ENCODE measurements around the gene LYL1. TPM values are rescaled to one million over a fixed set of nuclear protein-coding genes. Genes with fewer than 3 reads are reported as not detected.

LYL1 gene
- total and polyA plus RNA-seq, 2 experiments from 2014 or later, result 0.18 TPM; not detected in 1

DNA sequence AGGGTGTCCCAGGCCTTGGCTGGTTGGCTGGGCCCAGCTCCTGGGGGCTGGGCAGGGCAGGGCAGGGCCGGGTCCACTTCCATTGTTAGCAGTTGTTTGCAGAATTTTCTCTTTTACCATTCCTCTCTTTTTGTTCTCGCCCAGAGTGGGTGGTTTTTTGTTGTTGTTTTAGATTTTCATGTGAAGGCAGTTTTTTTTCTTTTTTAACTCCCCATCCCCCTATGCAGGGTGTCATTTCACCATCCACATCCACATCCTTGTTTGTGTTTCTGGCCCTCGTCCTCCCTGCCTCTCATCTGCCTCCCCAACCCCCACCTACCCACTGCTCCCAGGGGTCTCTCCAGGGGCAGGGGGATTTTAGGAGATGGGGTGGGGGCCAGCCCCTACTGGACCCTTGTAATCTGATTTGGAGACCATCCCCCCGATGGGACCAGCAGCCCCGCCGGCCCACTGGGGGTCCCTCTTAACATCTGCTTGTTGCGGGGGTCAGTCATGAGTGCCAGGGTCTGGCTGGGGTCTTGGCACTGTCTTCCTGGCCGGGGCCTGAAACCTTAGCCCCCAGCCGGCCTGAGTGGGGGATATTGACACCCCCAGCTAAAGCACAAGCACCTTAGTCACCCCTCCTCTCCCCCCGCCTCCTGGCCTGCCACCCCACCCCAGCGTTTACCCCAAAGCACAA, 37.1 kb upstream of the LYL1 start:
- H3F3A ChIP-seq (ENCODE audit: insufficient read depth), result peaks cover 23% of the 10 kb centered on the region
- DNase-seq, result no peak
- in situ Hi-C loops (cut with MboI), result no loop called here
- TF ChIP-seq EZH2phosphoT487 (IDR thresholded peaks at IDR 0.05; ENCODE audit: insufficient read depth, low read depth), result no peak
- TF ChIP-seq EZH2 (IDR thresholded peaks at IDR 0.05; ENCODE audit: insufficient read depth, poor library complexity, severe bottlenecking), result no peak
- no peaks in the 10 kb centered on the region for H4K20me1 ChIP-seq (ENCODE audit: insufficient read depth)
- 0 out of 2 replicates have a peak overlapping the region, but pooled peaks have one; percentile 10 for H3K9ac ChIP-seq
- no peak overlapping the region for H3K27ac ChIP-seq
- H3K27me3 ChIP-seq (replicated peaks; ENCODE audit: insufficient read depth), result no peaks in the 10 kb centered on the region
- H2AFZ ChIP-seq, result no peak overlapping the region
- no peaks in the 10 kb centered on the region for H3K9me2 ChIP-seq (ENCODE audit: insufficient read depth)
- WGBS, 2 experiments (ENCODE audit: low coverage in 1 of 2, low lambda C conversion rate in 2 of 2, missing lambda C conversion rate in 2 of 2), result 77 to 83% methylated on average over 8 to 11 of the region's 11 CpGs
- H3K4me1 ChIP-seq (ENCODE audit: insufficient read depth), result peaks cover 12% of the 10 kb centered on the region
- no peak overlapping the region for H3K4me2 ChIP-seq (ENCODE audit: unreplicated experiment)
- no peaks in the 10 kb centered on the region for H3K9me3 ChIP-seq (ENCODE audit: low read depth)
- H3K4me3 ChIP-seq, result no peak overlapping the region
- peaks cover 49% of the 10 kb centered on the region for H3K79me2 ChIP-seq (ENCODE audit: insufficient read depth)
- peaks cover 23% of the 10 kb centered on the region; the same call in 1 of the 2 replicates for H3K36me3 ChIP-seq (ENCODE audit: low read depth)

DNA sequence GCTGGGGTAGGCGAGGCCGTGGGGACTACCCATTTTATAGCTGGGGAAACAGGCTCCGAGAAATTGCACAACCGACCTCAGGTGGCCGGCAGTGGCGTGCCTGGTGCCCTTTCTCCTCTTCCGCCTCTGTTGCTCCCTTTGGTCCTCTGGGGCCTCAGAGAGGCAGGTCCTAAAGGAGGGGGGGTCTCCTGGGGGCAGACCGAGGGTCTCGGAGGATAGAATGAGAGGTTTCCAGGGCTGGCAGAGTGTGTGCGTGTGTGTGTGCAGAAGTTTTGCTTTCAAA, 36.2 kb upstream of the LYL1 start:
- H3K9me3 ChIP-seq (ENCODE audit: low read depth), result no peaks in the 10 kb centered on the region
- H3K9ac ChIP-seq, result no peak overlapping the region
- no peaks in the 10 kb centered on the region for H3K9me2 ChIP-seq (ENCODE audit: insufficient read depth)
- H3K36me3 ChIP-seq (ENCODE audit: low read depth), result peaks cover 18% of the 10 kb centered on the region
- H4K20me1 ChIP-seq (ENCODE audit: insufficient read depth), result no peaks in the 10 kb centered on the region
- H3K4me2 ChIP-seq (ENCODE audit: unreplicated experiment), result no peak overlapping the region
- H3K27ac ChIP-seq, result no peak overlapping the region
- H3K4me3 ChIP-seq, result no peak overlapping the region
- peaks cover 49% of the 10 kb centered on the region for H3K79me2 ChIP-seq (ENCODE audit: insufficient read depth)
- H2AFZ ChIP-seq, result no peak overlapping the region
- WGBS, 2 experiments (ENCODE audit: low coverage in 1 of 2, low lambda C conversion rate in 2 of 2, missing lambda C conversion rate in 2 of 2), result 85 to 87% methylated on average over 9 to 10 of the region's 10 CpGs
- in situ Hi-C loops (cut with MboI), result no loop called here
- TF ChIP-seq EZH2 (IDR thresholded peaks at IDR 0.05; ENCODE audit: insufficient read depth, poor library complexity, severe bottlenecking), result no peak
- TF ChIP-seq EZH2phosphoT487 (IDR thresholded peaks at IDR 0.05; ENCODE audit: insufficient read depth, low read depth), result no peak
- peaks cover 27% of the 10 kb centered on the region for H3F3A ChIP-seq (ENCODE audit: insufficient read depth)
- H3K4me1 ChIP-seq (ENCODE audit: insufficient read depth), result peaks cover 20% of the 10 kb centered on the region
- no peaks in the 10 kb centered on the region for H3K27me3 ChIP-seq (replicated peaks; ENCODE audit: insufficient read depth)
- no peak for DNase-seq

DNA sequence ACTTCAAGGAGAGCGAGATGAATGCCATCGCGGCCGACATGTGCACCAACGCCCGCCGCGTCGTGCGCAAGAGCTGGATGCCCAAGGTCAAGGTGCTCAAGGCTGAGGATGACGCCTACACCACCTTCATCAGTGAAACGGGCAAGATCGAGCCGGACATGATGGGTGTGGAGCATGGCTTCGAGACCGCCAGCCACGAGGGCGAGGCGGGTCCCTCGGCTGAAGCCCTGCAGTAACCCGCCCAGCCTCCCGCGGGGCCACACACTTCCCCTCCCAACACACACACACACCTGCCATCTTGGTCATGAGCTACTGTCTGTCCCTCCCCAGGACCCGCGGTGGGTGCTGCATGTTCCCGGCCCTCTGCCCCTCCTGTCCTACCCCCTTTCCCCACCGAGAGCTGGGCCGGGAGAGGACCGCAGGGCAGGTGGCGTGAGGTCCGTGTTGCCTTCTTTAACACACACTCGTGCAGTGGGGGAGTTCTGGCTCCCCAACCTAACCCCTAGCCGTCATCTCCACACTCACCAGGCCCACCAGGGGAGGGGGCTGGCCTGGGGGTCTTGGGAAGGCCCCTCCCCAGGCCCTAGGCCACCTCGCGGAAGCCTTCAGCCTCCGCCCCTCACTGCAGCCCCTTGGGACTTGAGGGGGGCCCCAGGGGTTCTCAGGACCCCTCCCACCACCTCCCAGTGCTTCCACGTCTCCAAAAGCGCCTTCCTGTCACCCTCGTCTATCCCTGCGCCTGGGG, 35.7 kb upstream of the LYL1 start:
- H3K4me1 ChIP-seq (ENCODE audit: insufficient read depth), result peaks cover 20% of the 10 kb centered on the region
- H3K9ac ChIP-seq, result no peak overlapping the region
- peaks cover 18% of the 10 kb centered on the region for H3K36me3 ChIP-seq (ENCODE audit: low read depth)
- peaks cover 27% of the 10 kb centered on the region for H3F3A ChIP-seq (ENCODE audit: insufficient read depth)
- peaks cover 53% of the 10 kb centered on the region for H3K79me2 ChIP-seq (ENCODE audit: insufficient read depth)
- TF ChIP-seq EZH2 (IDR thresholded peaks at IDR 0.05; ENCODE audit: insufficient read depth, poor library complexity, severe bottlenecking) (no peak), EZH2phosphoT487 (IDR thresholded peaks at IDR 0.05; ENCODE audit: insufficient read depth, low read depth) (no peak)
- peaks cover 3% of the 10 kb centered on the region; the same call in 1 of the 2 replicates for H4K20me1 ChIP-seq (ENCODE audit: insufficient read depth)
- no peak for DNase-seq
- no peak overlapping the region for H3K27ac ChIP-seq
- no peak overlapping the region for H2AFZ ChIP-seq
- no peaks in the 10 kb centered on the region for H3K9me2 ChIP-seq (ENCODE audit: insufficient read depth)
- H3K4me2 ChIP-seq (ENCODE audit: unreplicated experiment), result no peak overlapping the region
- H3K9me3 ChIP-seq (ENCODE audit: low read depth), result no peaks in the 10 kb centered on the region
- WGBS, 2 experiments (ENCODE audit: low coverage in 1 of 2, low lambda C conversion rate in 2 of 2, missing lambda C conversion rate in 2 of 2), result 91 to 92% methylated on average over 33 to 40 of the region's 40 CpGs
- no peaks in the 10 kb centered on the region for H3K27me3 ChIP-seq (replicated peaks; ENCODE audit: insufficient read depth)
- H3K4me3 ChIP-seq, result no peak overlapping the region
- in situ Hi-C loops (cut with MboI), result no loop called here

DNA sequence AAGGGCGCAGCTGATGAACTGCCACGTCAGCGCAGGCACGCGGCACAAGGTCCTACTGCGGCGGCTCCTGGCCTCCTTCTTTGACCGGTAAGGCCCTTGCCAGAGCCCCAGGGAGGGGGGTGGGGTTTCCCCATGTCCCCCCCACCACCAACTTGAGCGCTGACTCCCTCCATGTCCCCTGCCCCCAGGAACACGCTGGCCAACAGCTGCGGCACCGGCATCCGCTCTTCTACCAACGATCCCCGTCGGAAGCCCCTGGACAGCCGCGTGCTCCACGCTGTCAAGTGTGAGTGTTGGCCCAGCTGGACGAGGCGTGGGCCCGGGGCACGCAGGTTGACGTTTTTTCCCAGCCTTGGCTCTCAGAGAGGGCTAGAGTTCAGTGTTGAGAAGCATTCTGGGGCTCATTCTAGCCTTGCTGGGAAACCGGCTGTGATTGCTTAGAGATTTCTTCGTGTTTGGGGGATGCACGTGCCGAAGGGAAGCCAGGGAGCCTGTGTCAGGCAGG, 34.7 kb upstream of the LYL1 start:
- Histone ChIP-seq H3K79me2 (ENCODE audit: insufficient read depth) (peaks cover 60% of the 10 kb centered on the region), H3K36me3 (ENCODE audit: low read depth) (peaks cover 18% of the 10 kb centered on the region), H3K27me3 (replicated peaks; ENCODE audit: insufficient read depth) (no peaks in the 10 kb centered on the region), H3K4me2 (ENCODE audit: unreplicated experiment) (no peak overlapping the region), H3K4me3 (no peak overlapping the region), H3F3A (ENCODE audit: insufficient read depth) (peaks cover 26% of the 10 kb centered on the region), H3K9me3 (ENCODE audit: low read depth) (no peaks in the 10 kb centered on the region), H2AFZ (no peak overlapping the region), H3K9ac (no peak overlapping the region), H4K20me1 (ENCODE audit: insufficient read depth) (peaks cover 10% of the 10 kb centered on the region; the same call in 1 of the 2 replicates), H3K4me1 (ENCODE audit: insufficient read depth) (peaks cover 24% of the 10 kb centered on the region), H3K9me2 (ENCODE audit: insufficient read depth) (no peaks in the 10 kb centered on the region), H3K27ac (no peak overlapping the region)
- no peak for DNase-seq
- in situ Hi-C loops (cut with MboI), result no loop called here
- TF ChIP-seq EZH2phosphoT487 (IDR thresholded peaks at IDR 0.05; ENCODE audit: insufficient read depth, low read depth) (no peak), EZH2 (IDR thresholded peaks at IDR 0.05; ENCODE audit: insufficient read depth, poor library complexity, severe bottlenecking) (no peak)
- 95% methylated on average over 23 to 28 of the region's 28 CpGs for WGBS, 2 experiments (ENCODE audit: low coverage in 1 of 2, low lambda C conversion rate in 2 of 2, missing lambda C conversion rate in 2 of 2)

Measured in GM23248 (cell line).